Measurements from ENCODE around the gene PDE6H. TPM values are rescaled to one million over a fixed set of nuclear protein-coding genes. Genes with fewer than 3 reads are reported as not detected.

Gene PDE6H
- polyA plus RNA-seq, 1 donor (not counting 4 experiments of a cell fraction or from before 2014, with no cell fraction given) = not detected

DNA sequence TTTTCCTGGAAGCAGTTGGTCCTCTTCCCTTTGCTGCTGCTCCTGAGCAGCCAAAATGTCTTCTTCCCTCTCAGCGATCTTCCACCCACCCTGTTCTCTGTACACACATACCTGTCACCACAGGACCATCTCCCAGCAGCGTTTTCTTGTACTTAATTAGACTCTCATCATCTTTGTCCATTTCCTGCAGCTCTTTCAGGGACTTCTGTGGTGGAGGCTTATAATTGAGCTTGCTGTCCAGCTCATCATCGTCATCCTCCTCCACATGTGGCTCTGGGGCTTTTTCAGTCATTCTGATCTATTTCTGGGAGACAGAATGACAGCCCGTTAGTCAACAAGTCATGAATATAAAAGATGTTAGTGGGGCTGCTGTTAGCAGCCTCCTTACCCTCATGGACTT lies 22.4 kb upstream of the PDE6H start:
- DNase-seq (ENCODE audit: low read depth, low spot score) = no peak
- no peak for TF ChIP-seq EZH2 (IDR thresholded peaks at IDR 0.05; ENCODE audit: low read length)
- TF ChIP-seq, protein P1, sequence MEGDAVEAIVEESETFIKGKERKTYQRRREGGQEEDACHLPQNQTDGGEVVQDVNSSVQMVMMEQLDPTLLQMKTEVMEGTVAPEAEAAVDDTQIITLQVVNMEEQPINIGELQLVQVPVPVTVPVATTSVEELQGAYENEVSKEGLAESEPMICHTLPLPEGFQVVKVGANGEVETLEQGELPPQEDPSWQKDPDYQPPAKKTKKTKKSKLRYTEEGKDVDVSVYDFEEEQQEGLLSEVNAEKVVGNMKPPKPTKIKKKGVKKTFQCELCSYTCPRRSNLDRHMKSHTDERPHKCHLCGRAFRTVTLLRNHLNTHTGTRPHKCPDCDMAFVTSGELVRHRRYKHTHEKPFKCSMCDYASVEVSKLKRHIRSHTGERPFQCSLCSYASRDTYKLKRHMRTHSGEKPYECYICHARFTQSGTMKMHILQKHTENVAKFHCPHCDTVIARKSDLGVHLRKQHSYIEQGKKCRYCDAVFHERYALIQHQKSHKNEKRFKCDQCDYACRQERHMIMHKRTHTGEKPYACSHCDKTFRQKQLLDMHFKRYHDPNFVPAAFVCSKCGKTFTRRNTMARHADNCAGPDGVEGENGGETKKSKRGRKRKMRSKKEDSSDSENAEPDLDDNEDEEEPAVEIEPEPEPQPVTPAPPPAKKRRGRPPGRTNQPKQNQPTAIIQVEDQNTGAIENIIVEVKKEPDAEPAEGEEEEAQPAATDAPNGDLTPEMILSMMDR (optimal IDR thresholded peaks at IDR 0.05 in 1 of 3, IDR thresholded peaks at IDR 0.05 in 1 of 3, conservative IDR thresholded peaks at IDR 0.05 in 1 of 3; ENCODE audit: extremely low read depth in 1 of 3, insufficient read depth in 2 of 3, low read length in 3 of 3) = no peak
- peaks cover 31% of the 10 kb centered on the region for H3K4me1 ChIP-seq (ENCODE audit: control insufficient read depth, extremely low read depth, insufficient read depth, low read length)
- H3K79me2 ChIP-seq (ENCODE audit: control insufficient read depth, insufficient read depth, low read length) = peaks cover 8% of the 10 kb centered on the region
- no peaks in the 10 kb centered on the region for H3K9me3 ChIP-seq (ENCODE audit: control insufficient read depth, low read depth, low read length)
- no peak overlapping the region for H3K27ac ChIP-seq (ENCODE audit: control insufficient read depth, insufficient read depth, low read length)
- no peak overlapping the region for H3K9ac ChIP-seq (ENCODE audit: control insufficient read depth, extremely low read depth, insufficient read depth, low read length)
- no peak for FAIRE-seq
- H2AFZ ChIP-seq (ENCODE audit: control insufficient read depth, low read length) = no peak overlapping the region
- no peaks in the 10 kb centered on the region for H3K9me1 ChIP-seq (ENCODE audit: control insufficient read depth, extremely low read depth, insufficient read depth, low read length)
- H3K4me3 ChIP-seq (ENCODE audit: control insufficient read depth in 2 of 3, extremely low read depth in 1 of 3, insufficient read depth in 2 of 3, low read depth in 1 of 3, low read length in 3 of 3) = no peak overlapping the region
- no peaks in the 10 kb centered on the region for H3K27me3 ChIP-seq (ENCODE audit: control insufficient read depth, extremely low read depth, insufficient read depth, low read length)
- no peaks in the 10 kb centered on the region for H4K20me1 ChIP-seq (ENCODE audit: control insufficient read depth, extremely low read depth, insufficient read depth, low read length)
- dilution Hi-C loops (cut with MboI; ENCODE audit: extremely low pct_ligation_motif_present, low sequenced_read_pairs) = no loop called here
- H3K36me3 ChIP-seq (ENCODE audit: control insufficient read depth in 2 of 2, extremely low read depth in 1 of 2, insufficient read depth in 2 of 2, low read length in 2 of 2) = peaks cover 0 to 5% of the 10 kb centered on the region in 2 experiments
- no peak overlapping the region for H3K4me2 ChIP-seq (ENCODE audit: control insufficient read depth, extremely low read depth, insufficient read depth, low read depth, low read length)

DNA sequence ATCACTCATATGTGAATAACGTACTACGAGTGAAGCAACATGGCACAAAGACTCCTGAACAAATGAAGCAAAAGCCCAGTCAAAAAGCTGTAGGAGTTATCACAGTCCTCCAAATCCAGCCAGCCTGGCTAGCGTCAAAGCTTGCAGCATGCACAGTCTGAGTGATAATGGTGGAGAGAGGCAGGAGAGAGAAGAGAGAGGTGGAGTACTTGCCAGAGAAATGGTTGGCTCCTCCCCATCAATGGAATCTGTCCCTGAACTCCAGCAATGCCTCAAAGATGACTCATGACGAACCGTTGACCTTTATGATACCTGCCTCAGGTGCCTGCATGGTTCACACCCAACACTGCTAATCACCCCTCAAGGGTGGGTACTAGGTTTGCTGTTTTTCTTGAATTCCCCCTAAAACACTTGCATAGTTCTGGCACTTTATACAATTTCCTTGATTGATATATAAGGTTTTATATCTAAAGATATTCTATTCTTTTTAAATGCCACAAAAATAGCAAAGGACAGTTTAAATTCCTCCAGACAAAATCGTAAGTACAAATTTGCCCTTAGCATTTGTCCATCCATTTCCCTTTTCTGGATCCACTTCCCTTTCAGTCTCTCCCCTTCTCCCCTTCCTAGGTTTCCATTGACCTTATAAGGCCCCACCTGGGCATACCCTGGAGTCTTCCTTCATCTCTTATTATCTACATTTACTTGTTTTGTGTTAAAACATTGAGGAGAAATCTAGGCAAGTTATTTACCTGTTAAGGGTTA lies 21.7 kb upstream of the PDE6H start:
- no peaks in the 10 kb centered on the region for H3K27me3 ChIP-seq (ENCODE audit: control insufficient read depth, extremely low read depth, insufficient read depth, low read length)
- H2AFZ ChIP-seq (ENCODE audit: control insufficient read depth, low read length) = no peak overlapping the region
- H3K4me2 ChIP-seq (ENCODE audit: control insufficient read depth, extremely low read depth, insufficient read depth, low read depth, low read length) = peak overlapping the region; percentile 57
- peaks cover 31% of the 10 kb centered on the region for H3K4me1 ChIP-seq (ENCODE audit: control insufficient read depth, extremely low read depth, insufficient read depth, low read length)
- no peaks in the 10 kb centered on the region for H3K9me1 ChIP-seq (ENCODE audit: control insufficient read depth, extremely low read depth, insufficient read depth, low read length)
- dilution Hi-C loops (cut with MboI; ENCODE audit: extremely low pct_ligation_motif_present, low sequenced_read_pairs) = no loop called here
- peak overlapping the region; percentile 70 for H3K27ac ChIP-seq (ENCODE audit: control insufficient read depth, insufficient read depth, low read length)
- peaks cover 0 to 5% of the 10 kb centered on the region in 2 experiments for H3K36me3 ChIP-seq (ENCODE audit: control insufficient read depth in 2 of 2, extremely low read depth in 1 of 2, insufficient read depth in 2 of 2, low read length in 2 of 2)
- FAIRE-seq (peak; percentile 100), DNase-seq (ENCODE audit: low read depth, low spot score) (peak; percentile 48)
- peaks cover 8% of the 10 kb centered on the region for H3K79me2 ChIP-seq (ENCODE audit: control insufficient read depth, insufficient read depth, low read length)
- TF ChIP-seq, protein P1 (optimal IDR thresholded peaks at IDR 0.05 in 1 of 3, IDR thresholded peaks at IDR 0.05 in 1 of 3, conservative IDR thresholded peaks at IDR 0.05 in 1 of 3; ENCODE audit: extremely low read depth in 1 of 3, insufficient read depth in 2 of 3, low read length in 3 of 3) = no peak
- no peak for TF ChIP-seq EZH2 (IDR thresholded peaks at IDR 0.05; ENCODE audit: low read length)
- no peaks in the 10 kb centered on the region for H3K9me3 ChIP-seq (ENCODE audit: control insufficient read depth, low read depth, low read length)
- H4K20me1 ChIP-seq (ENCODE audit: control insufficient read depth, extremely low read depth, insufficient read depth, low read length) = no peaks in the 10 kb centered on the region
- H3K4me3 ChIP-seq (ENCODE audit: control insufficient read depth in 2 of 3, extremely low read depth in 1 of 3, insufficient read depth in 2 of 3, low read depth in 1 of 3, low read length in 3 of 3) = no peak overlapping the region
- H3K9ac ChIP-seq (ENCODE audit: control insufficient read depth, extremely low read depth, insufficient read depth, low read length) = no peak overlapping the region

Measured in keratinocyte (primary cell).